Activated gamma-delta T cell treated with anti-CD3 and anti-CD28 coated beads, Interleukin-2, amount 50 U/mL, for 16 hours (primary cell): ENCODE measurements around the gene TUFT1.
"Not testable (repeated sequence)": the region's sequence is repeated elsewhere in the genome, so short reads cannot be mapped to it uniquely, and the experiment has no call there.

Source experiments
- DNase-seq: peaks from one replicate; pipeline ENCODE4 v3.0.0-alpha.2; 2020; ENCODE audit warnings: low read depth

The TUFT1 gene

DNA sequence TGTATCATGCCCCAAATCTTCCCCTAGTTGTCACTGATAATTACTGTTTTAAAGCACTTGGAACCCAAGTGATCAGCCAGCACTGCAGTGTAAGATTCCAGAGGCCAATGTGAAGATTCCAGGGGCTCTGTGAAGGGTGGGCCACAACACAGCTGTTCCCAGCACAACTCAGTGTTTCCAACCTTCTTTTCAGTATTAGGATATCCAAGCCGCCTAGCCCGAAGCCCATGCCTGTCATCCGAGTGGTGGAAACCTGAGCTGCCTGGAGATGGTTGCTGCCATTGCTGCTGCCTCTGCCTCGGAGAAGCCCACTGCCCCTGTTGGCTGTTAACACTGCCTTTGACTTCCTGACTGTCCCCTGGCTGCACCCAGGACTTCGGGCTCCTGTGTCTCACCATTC is 41.3 kb downstream of the TUFT1 start:
- DNase-seq: no peak

DNA sequence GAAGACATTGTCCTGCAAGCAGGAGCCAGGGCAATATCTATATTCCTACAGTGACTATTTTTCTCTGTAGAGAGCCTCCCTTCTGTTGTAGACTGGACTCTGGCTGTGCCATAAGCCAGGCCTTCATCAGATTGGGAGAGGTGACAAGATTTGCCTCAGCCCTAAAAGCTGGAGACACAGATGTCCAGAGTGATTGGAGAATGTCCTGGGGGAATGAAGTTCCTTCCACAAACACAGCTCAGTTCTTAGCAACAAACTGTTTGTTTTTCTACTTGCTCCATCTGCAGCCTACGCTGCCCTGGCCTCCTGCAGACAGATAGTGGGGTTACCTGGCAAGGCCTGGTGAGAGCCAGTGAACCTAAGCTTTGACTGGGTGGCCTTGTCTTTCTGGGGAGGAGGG is 41.8 kb downstream of the TUFT1 start:
- no peak for DNase-seq

DNA sequence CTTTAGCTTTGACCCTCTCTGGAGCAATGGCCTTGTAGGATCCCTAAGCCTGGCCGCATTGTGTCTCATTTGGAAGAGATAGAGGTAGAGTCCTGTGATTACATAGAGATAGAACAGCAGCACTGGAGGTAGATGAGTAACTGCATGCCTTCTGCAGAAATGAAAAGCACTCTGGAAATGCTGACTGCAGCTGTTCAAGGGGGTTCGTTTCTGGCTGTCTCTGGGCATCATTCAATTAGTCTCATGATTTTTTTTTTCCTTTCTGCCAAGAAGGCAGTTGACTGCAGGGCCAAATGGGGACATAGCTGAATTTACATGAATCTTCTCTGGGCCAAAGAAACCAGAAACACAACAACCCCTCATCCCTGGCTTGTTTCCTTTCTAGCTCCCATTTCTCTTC is 43.7 kb downstream of the TUFT1 start:
- DNase-seq: no peak

DNA sequence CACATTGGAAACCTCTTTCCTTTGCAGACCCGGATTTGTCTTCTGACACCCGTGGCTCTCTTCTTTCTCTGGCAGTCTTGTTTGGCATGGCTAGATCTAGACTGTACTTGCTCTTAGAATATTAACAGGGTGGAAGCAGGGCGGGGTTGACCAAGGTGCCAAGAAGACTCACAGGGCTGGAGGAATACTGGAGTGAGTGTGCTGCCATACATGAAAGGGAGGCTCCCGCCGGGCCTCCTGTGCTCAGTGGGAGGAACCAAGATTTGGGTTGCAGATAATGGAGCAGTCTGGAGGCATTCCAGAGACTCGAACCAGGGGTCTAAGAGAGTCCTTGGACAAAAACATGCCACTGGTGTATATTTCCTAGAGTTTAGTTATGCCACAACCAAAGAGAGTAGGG is 44.2 kb downstream of the TUFT1 start:
- DNase-seq: no peak

DNA sequence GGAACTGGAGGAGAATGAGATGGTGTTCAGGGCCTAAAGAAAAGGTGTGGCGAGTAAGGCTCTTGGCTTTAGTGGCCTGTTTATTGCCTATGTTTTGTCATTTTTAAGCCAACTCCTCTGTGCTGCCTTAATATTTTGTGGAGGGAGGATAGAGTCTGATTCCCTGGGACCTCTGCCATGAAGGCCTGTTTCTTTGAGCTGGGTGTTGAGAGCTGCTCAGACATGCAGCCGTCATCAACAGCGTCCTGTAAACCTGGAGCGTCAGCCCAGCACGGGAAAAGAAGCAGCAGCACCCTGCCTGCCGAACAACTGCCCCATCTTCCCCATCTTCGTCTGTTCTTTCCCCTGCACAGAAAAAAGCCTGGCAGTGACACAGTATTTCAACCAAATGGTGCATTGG is 44.7 kb downstream of the TUFT1 start:
- no peak for DNase-seq

DNA sequence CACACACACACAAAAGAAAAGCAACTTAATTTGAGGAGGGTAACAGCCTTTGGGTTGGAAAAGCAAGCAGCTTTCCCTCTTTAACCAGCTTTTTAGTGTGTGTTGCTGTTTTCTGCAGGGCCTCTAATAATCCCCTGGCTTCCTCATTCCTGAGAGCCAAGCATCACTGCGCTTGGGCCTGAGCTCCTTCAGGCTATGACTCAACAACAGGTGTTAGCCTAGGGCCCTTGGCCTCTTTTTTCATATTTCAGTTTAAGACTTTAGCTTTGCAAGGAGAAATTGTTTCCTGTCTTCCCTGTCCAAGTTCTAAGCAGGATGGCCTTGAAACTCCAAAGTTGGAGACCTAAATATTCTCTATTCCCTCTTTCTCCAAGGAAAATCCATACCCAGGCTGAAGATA is 45.5 kb downstream of the TUFT1 start:
- no peak for DNase-seq

DNA sequence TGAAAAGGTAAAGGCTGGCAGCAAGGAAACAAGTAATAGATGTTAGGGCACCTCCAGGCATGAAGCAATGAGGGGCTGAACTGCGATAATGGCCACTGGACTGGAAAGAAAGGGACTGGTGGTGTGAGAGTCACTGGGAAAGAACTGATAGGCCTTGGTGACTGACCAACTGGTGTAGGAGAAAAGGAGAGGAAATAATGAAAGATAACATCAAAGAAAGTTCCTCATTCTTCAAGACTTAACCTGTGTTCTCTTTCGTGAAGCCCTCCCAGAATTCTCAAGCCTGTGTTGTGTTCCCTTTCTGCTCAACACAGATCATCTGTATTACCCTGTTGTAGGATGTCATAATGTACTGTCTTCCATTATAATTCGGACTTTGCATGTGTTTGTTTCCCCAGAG is 50.9 kb downstream of the TUFT1 start:
- DNase-seq: no peak

DNA sequence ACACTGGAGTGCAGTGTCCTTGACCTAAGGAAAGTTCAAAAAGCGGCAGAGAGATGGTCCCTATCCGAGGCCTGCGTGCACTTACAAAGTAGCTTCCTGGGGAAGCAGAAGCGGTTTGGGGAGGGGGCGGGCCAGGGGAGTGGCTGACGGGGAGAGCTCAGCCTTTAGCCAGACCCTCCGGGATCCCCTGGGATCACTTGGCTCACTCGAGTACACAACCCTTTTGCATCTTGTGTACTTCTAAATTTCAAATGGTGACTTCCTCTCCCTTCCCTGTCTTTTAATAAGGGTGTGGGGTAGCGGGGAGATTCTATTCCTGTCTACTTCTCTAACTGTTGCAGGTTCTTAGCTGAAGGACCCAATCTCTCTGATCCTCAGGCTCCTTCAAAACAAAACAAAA is 53.6 kb downstream of the TUFT1 start:
- no peak for DNase-seq

DNA sequence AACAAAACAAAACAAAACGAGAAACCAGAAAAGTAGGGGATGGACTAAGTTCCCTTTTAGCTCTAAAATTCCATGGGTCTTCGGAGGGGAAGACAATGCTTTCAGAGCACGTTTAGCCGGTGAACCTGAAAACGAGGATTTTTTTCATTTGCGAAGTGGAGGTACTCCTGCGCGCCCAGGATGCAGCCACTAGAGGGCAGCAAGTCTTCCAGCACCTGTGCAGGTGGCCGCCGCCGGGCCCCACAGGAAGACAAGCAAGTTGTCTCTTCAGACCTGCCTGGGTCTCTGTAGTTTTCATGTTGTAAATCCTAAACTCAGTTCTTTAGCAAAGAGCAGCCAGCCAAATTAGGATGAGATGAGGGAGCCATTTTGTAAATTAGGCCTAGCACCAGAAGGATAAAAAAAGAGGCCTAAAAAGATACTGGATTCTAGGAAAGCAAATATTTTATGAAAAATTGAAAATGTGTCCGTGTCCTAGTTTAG is 54.1 kb downstream of the TUFT1 start:
- peak; percentile 78 for DNase-seq

DNA sequence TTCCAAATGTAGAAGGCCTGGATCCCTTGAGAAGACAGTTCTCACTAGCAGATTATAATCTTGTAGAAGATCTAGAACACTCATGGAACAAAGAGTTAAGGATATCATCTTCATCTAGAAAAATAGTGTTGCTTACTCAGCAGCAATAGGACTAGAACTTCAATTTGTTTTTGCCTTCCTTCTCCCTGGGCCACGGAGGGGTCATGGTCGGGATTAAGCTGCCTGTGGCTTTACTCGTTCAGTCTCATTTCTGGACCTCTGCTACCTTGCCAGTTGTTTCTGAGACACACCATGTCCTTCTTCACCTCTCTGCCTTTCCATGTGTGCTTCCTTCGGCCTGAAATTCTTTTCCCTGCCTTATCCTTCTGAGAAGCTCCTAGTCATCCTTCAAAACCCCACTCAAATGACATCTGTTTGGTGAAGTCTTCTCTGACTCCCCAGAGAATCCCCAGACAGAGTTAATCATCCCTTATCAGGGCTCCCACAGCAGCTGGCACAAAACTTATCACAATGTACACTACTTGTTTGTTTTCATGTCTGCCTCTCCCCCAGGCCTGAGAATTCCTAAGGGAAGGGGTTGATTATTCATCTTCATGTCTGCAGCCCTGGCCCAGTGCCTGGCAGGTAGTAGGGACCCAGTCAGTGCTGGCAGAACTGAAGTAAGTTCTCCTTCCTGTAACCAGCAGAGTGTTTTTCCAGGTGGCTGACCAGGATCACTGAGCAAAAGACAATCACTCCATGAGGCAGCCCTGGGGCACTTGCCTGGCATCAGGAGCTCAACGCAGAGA is 56.3 kb downstream of the TUFT1 start:
- no peak for DNase-seq

DNA sequence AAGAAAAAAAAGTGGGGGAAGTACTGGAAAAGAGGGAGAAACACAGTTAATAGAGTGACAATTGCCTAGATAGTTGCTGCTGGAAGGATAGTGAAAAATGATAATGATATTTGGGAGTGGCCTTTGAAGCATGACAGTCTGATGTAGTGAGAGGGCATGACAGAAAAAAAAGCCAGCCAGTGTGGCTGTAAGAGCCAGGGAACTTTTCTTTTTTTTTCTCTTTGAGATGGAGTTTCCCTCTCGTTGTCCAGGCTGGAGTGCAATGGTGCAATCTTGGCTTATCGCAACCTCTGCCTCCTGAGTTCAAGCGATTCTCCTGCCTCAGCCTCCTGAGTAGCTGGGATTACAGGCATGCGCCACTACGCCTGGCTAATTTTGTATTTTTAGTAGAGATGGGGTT is 62.4 kb downstream of the TUFT1 start:
- DNase-seq: not testable (repeated sequence)

DNA sequence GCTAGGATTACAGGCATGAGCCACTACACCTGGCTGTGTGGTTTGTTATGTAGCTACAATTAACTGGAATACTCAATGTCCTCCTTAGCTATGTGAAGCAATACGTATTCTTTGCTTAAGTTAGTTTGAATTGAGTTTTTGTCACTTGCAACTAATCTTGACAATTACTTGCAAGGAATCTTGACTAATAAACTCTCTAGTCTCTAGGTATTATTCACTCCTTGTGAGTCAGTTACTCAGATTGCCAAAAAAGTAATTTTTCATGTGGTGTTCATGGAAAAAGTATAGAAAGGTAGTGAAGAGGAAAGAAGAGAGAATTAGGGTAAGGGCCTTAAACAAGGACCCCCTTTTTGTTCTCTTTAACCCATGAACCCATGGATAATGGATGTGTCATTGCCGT is 64.2 kb downstream of the TUFT1 start:
- DNase-seq: no peak

DNA sequence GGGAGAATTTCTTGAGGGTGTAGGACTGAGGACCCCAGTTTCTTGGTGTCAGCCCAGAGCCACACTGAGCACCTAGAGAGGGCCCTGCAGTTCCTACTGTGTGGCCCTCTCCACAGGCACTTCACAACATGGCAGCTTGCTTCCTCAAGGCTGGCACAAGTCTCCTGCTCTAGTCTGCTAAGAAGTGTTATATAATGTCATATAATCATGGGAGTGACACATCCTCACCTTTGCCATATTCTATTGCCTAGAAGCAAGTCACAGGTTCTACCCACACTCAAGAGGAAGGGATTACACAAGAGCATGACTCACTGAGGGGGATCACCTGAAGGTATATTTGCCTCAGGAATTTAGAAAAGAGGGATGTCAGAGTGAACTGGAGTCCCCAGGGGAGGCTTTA is 66.3 kb downstream of the TUFT1 start:
- DNase-seq: no peak

DNA sequence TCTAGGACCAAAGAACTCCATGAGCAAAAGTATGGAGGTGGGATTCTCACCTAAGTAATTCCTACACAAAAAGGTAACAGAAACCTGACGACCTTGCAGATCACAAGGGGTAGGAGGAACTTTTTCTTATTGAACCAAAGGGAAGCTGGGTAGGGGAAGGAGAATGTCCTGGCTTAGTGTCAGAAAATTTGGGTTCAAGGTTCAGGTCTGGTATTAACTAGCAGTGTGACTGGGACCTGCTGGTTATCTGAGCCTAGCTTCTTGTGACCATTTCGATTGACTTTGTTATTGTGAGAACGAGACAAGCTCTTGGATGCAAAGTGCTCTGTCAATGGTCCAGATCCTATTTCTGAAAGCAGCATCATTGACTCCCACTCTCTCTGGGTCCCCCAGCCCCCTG is 66.7 kb downstream of the TUFT1 start:
- DNase-seq: no peak

DNA sequence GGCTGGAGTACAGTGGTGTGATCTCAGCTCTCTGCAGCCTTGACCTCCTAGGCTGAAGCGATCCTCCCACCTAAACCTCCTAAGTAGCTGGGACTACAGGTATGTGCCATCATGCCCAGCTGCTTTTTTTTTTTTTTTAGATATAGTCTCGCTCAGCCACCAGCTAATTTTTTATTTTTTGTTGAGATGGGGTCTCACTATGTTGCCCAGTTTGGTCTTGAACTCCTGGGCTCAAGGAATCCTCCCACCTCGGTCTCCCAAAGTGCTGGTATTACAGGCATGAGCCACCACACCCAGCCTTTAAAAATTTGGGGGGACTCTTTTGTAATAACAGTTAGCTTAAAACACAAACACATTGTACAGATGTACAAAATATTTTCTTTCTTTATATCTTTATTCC is 70.0 kb downstream of the TUFT1 start:
- no peak for DNase-seq

DNA sequence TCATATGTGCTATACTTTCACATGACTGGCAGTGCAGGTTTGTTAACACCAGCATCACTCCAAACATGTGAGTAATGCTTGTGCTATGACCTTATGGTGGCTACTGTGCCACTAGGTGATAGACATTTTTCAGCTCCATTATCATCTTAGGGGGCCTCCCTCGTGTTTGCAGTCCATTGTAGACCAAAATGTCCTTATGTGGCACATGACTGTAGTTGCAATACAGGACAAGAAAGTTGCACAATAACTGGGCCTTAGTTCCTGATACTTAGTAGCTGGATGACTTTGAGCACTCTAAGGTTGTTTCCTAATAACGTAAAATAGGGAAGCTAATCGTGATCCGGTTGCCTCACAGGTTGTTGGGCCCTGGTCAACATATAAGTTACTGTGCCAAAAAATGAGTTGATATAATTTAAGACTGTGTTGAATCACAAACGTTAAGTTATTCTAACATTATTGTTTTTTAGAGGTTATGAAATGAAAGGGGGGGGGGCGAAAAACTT is 71.2 kb downstream of the TUFT1 start:
- no peak for DNase-seq

DNA sequence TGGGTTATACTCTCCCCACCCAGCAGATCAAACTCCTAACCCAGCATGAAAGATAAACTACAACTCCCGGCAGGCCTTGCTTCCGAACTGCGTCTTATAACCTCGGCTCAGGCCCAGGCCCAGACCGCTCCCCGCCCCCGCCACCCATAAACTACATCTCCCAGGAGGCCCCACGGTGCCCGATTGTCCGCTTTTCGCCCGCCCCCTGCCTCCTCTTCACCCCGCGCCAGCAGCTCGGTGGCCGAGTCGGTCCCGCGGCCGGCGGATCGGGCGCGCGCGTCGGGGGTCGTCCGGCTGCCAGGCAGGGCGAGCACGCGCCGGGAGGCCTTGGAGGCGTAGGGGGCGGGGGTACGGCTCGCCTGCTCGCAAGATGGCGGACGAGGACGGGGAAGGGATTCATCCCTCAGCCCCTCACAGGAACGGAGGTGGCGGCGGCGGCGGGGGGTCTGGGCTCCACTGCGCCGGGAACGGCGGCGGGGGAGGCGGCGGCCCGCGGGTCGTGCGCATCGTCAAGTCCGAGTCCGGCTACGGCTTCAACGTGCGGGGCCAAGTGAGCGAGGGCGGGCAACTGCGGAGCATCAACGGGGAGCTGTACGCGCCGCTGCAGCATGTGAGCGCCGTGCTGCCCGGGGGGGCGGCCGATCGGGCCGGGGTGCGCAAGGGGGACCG is 71.9 kb downstream of the TUFT1 start, which contains the start of gene SNX27:
Gene SNX27, plus strand, starts transcription at position 219 of the 669 bp plus-strand sequence. Its CDS starts 152 bp downstream, at position 371.
- DNase-seq: peak; percentile 78

DNA sequence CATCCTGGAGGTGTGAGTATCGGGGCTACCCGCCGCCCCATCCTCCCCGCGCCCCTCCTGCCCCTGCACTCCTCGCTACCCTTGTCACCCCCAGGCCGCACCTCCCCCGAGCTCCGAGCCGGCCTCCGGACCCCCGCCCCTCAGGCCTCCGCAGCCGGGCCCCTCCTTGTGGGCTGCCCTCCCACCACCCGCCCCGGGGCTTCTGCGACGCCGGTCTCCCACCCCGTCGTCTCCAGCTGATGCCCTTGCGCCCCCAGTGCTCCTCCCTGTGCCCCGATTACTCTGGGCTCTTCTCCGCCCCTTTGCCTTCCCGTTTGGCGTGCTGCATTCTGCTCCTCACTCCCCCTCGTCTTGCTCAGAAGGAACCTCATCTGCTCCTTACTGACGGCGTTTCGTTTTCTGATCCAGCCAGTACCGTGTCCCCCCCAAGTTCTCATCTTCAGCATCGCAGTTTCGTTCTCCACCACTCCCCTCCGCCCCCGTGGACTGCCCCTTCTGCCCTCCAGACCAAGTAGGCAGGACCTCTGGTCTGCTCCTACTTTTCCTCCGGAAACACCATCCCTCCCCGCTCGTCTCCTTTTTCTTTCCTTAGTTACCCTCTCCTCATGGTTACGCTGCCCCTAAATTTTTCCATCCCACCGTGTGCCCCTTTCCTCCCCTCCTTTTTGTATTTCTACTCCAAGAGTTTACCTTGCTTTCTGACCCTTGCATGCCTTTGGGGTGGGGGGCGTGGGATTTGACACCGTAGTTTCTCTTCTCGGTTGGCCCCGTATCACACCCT is 72.6 kb downstream of the TUFT1 start:
- DNase-seq: peak; percentile 10

DNA sequence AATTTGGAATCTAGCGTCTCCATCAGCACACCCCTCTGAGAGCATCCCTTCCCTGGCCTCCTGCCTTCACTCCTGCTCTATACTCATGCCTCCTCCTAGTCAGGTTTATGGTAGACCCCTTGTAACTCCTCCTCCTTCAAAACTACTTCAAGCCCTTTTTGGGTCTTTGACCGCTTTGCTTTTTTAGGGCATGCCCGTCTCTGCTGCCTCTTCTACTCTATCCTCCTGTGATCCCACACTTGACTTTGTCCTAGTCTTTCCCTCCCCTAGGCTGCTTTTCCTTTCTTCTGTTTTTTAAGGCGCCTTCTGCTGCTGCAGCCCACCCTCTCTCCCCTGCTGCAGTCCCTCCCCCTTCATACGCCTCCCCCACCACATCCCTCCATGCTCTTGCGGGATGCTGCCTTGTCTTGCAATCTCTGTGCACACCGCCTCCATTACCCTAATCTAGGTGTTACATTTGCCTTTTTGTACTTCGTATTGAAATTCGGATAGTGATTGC is 73.2 kb downstream of the TUFT1 start:
- no peak for DNase-seq

DNA sequence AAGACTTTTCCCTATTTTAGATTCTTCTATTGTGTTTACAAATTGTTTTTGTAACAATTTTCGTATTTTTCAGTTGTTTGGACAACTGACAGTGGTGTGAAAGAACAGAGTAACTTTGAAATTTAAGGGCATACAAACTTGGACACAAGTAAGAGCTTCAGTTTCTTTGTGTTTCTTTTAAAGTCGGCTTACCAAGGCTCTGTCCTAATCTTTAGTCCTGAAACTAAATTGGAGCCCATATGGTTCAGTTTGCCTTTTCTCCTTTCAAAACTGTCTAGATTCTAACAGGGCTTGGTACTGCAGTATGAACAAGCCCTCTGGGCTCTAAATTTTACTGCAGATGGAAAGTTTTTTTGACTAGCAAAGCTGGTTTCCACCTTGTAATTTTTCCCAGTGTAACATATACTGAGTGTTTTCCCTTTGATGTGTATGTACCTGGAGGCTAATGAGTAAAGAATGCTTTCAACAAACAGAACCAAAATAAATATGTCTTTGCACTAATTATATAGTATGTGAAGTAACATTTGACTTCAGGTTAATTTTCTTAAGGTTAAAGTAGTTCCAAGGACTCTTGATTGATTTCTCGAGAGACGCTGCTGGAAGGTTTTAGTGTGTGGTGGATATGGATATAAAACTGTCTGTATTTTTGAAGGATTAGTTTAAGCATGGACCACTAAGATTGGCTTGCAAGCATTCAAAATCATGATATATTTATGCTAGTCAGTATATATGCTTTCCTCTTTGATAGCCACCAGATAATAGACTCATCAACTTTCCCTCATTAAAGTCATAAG is 75.8 kb downstream of the TUFT1 start:
- no peak for DNase-seq

DNA sequence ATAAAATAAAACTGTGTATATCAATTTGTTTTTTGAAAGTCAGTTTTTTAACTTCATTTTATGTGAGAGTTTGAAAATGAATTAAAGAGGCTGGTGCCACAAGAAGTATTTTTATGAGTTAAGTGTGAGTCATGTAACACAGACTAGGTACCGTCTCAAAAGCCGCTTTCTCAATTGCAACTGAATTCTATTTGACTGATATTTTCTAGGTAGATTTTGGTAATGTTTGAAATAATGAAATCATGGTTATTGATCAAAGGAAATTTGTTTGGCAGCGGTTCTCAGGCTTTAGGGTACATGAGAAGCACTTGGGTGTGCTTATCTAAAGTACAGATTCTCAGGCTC is 76.4 kb downstream of the TUFT1 start:
- DNase-seq: no peak

DNA sequence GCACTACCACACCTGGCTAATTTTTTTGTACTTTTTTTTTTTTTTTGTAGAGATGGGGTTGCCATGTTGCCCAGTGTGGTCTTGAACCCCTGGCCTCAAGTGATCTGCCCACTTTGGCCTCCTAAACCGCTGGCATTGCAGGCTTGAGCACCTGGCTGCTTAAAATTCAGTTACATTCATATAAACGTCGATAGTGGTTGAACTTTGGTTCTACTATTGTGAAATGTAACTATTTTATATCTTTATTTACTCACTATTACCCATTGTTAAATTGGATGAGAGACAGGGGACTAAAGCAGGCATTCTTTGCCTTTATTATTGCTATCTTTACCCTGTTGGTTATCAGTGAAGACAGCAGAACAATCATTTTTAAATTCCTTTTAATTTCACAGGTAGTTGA is 77.9 kb downstream of the TUFT1 start:
- DNase-seq: no peak
